PC-9 (cell line): Measurements from ENCODE around the gene MICAL2. TPM values are rescaled to one million over a fixed set of nuclear protein-coding genes. Genes with fewer than 3 reads are reported as not detected.

ENCODE experiments used
- BruUV-seq: library from RNA; stranded (reverse); fragments of 400-500 nt; replicated peaks from 2 replicates; lab custom pipeline; 2021; lab: Mats Ljungman, UMichigan
- CTCF ChIA-PET: fragments of 300-600 bp; sonication (Branson Sonifier 250); formaldehyde crosslinking; loops from one replicate; lab custom pipeline; 2022; ENCODE audit warnings: antibody characterized with exemption; lab: Charles Lee
- POLR2A ChIA-PET: fragments of 300-600 bp; sonication (Branson Sonifier 250); formaldehyde crosslinking; loops from one replicate; lab custom pipeline; 2022; ENCODE audit warnings: antibody characterized with exemption; ENCODE audit not compliant: unreplicated experiment; lab: Charles Lee
- DNase-seq, 2 experiments: peaks; one replicate each; pipeline versions ENCODE4 v3.0.0 to v3.0.0-alpha.2; 2015 to 2022; ENCODE audit warnings: mixed read lengths in 1 of 2
- H2AFZ ChIP-seq: fragments of 200-600 bp; sonication (generic); 2 replicates; pipeline ENCODE4 v1.8.1; 2017; ENCODE audit warnings: antibody characterized with exemption
- H3F3A ChIP-seq: fragments of 200-600 bp; sonication (generic); 2 replicates; pipeline ENCODE4 v1.8.1; 2017; ENCODE audit warnings: antibody characterized with exemption, mild to moderate bottlenecking, low read depth; ENCODE audit not compliant: insufficient read depth
- H3K27ac ChIP-seq: fragments of 200-600 bp; sonication (generic); 2 replicates; pipeline ENCODE4 v1.6.1; 2016; ENCODE audit warnings: mixed run types
- H3K27me3 ChIP-seq: fragments of 200-600 bp; sonication (generic); 2 replicates; pipeline ENCODE4 v1.6.1; 2016; ENCODE audit warnings: low read depth, mixed run types; ENCODE audit not compliant: insufficient read depth
- H3K36me3 ChIP-seq: fragments of 200-600 bp; sonication (generic); 2 replicates; pipeline ENCODE4 v1.6.1; 2016; ENCODE audit warnings: low read depth, mixed run types
- H3K4me1 ChIP-seq: fragments of 200-600 bp; sonication (generic); replicated peaks from 2 replicates; pipeline ENCODE4 v1.6.1; 2016; ENCODE audit warnings: mixed run types; ENCODE audit not compliant: insufficient read depth
- H3K4me2 ChIP-seq: fragments of 200-600 bp; sonication (generic); 2 replicates; pipeline ENCODE4 v1.6.1; 2017; ENCODE audit warnings: mixed run types
- H3K4me3 ChIP-seq: fragments of 200-600 bp; sonication (generic); 2 replicates; pipeline ENCODE4 v1.6.1; 2016; ENCODE audit warnings: mixed run types
- H3K79me2 ChIP-seq: fragments of 200-600 bp; sonication (generic); 2 replicates; pipeline ENCODE4 v1.6.1; 2017; ENCODE audit warnings: low read depth, mixed run types
- H3K9me2 ChIP-seq: fragments of 200-600 bp; sonication (generic); 2 replicates; pipeline ENCODE4 v1.8.1; 2017; ENCODE audit warnings: mild to moderate bottlenecking; ENCODE audit not compliant: insufficient read depth
- H3K9me3 ChIP-seq: fragments of 200-600 bp; sonication (generic); 2 replicates; pipeline ENCODE4 v1.8.1; 2016; ENCODE audit warnings: low read depth; ENCODE audit not compliant: insufficient read depth
- H4K20me1 ChIP-seq: fragments of 200-600 bp; sonication (generic); 2 replicates; pipeline ENCODE4 v1.8.1; 2017; ENCODE audit not compliant: insufficient read depth
- CTCF ChIP-seq: fragments of 200-600 bp; sonication (generic); conservative IDR thresholded peaks from 2 replicates; pipeline ENCODE4 v1.6.1; 2017; ENCODE audit warnings: mixed run types, antibody characterized with exemption, mild to moderate bottlenecking, moderate library complexity
- EZH2 ChIP-seq: fragments of 200-600 bp; sonication (generic); IDR thresholded peaks from 2 replicates; pipeline ENCODE4 v1.8.0; 2017; ENCODE audit warnings: antibody characterized with exemption, low read depth
- intact Hi-C: fragments of 100-400 bp; cut with micrococcal nuclease; formaldehyde crosslinking; loops from one replicate; pipeline ENCODE4 v1.10.0; 2022; ENCODE audit not compliant: unreplicated experiment
- microRNA-seq: library from miRNA; unstranded; fragments of <30 nt; microRNA quantifications from one replicate; pipeline ENCODE4 v1.2.0, GENCODE V29; 2021; ENCODE audit warnings: borderline number of aligned reads, borderline replicate concordance
- total RNA-seq: library from RNA; stranded (reverse); gene quantifications from 2 replicates; pipeline ENCODE4 v1.2.3, GENCODE V29; 2021

MICAL2 gene
- total RNA-seq, 1 experiment from 2014 or later, result 32.4 TPM

- Histone ChIP-seq H3K4me1 (no peaks in the 10 kb centered on the region), H3K79me2 (no peaks in the 10 kb centered on the region), H3K36me3 (no peaks in the 10 kb centered on the region), H2AFZ (no peak overlapping the region), H3K27ac (no peak overlapping the region), H3K4me3 (no peak overlapping the region), H4K20me1 (no peaks in the 10 kb centered on the region), H3K9me2 (no peaks in the 10 kb centered on the region), H3K27me3 (no peaks in the 10 kb centered on the region), H3K9me3 (peaks cover 3% of the 10 kb centered on the region; the same call in 1 of the 2 replicates), H3K4me2 (no peak overlapping the region), H3F3A (no peaks in the 10 kb centered on the region)
- POLR2A ChIA-PET, result interaction anchor here (0.6 kb wide), 1 partner anchor 367 kb away, joined by 4 read pairs; no protein-coding TSS in a partner anchor
- intact Hi-C loops, result no loop called here
- TF ChIP-seq EZH2 (no peak), CTCF (no peak)
- CTCF ChIA-PET, result no interaction called here
- no peak for DNase-seq
- no TSS peak for BruUV-seq
Measured at GRCh38 chr11:12306830-12307229, 196.4 kb downstream of the MICAL2 start.

GRCh38 chr11:12312132-12312531 is 201.7 kb downstream of the MICAL2 start:
- no peaks in the 10 kb centered on the region for H3K36me3 ChIP-seq
- intact Hi-C loops, result no loop called here
- H3K79me2 ChIP-seq, result no peaks in the 10 kb centered on the region
- H3K27ac ChIP-seq, result no peak overlapping the region
- no peak overlapping the region for H3K4me3 ChIP-seq
- DNase-seq, result no peak
- BruUV-seq, result no TSS peak
- no peaks in the 10 kb centered on the region for H3K4me1 ChIP-seq
- CTCF ChIA-PET, result no interaction called here
- H3F3A ChIP-seq, result no peaks in the 10 kb centered on the region
- no peak overlapping the region for H2AFZ ChIP-seq
- H3K9me3 ChIP-seq, result peaks cover 10% of the 10 kb centered on the region; the same call in 1 of the 2 replicates
- H3K27me3 ChIP-seq, result no peaks in the 10 kb centered on the region
- no peak overlapping the region for H3K4me2 ChIP-seq
- POLR2A ChIA-PET, result no interaction called here
- TF ChIP-seq CTCF (no peak), EZH2 (no peak)
- H4K20me1 ChIP-seq, result no peaks in the 10 kb centered on the region
- H3K9me2 ChIP-seq, result no peaks in the 10 kb centered on the region

Small RNA genes within 50 kb of the gene (microRNA-seq; reads per million reads assigned to microRNA genes)
- not detected for gene MIR6124

Other genes starting within 250 kb of the MICAL2 start
- gene DKK3, start 102.0 kb upstream of the MICAL2 start, total RNA-seq, result 11.5 and 13.9 TPM in 2 replicates